Esophagus muscularis mucosa (tissue), 3 donors: ENCODE results near the gene MRPS21.

Experiments
- CTCF ChIP-seq, 3 experiments: fragments of 200-600 bp in 2 of 3; fragments of 450-650 bp in 1 of 3; sonication (generic) in 2 of 3; IDR thresholded peaks; one replicate each; pipeline ENCODE4 v1.5.1; 2017 to 2019; ENCODE audit warnings: antibody characterized with exemption in 3 of 3, mild to moderate bottlenecking in 2 of 3, moderate library complexity in 1 of 3
- POLR2A ChIP-seq: fragments of 450-650 bp; IDR thresholded peaks from one replicate; pipeline ENCODE4 v1.6.1; 2017; ENCODE audit warnings: antibody characterized with exemption, moderate library complexity, mild to moderate bottlenecking, low read depth
- POLR2AphosphoS5 ChIP-seq, 2 donors: sonication (generic); formaldehyde crosslinking; IDR thresholded peaks; one replicate each; pipeline ENCODE4 v1.6.1; 2017; ENCODE audit warnings: antibody characterized with exemption in 2 of 2

- TF ChIP-seq CTCF (IDR thresholded peaks at IDR 0.05) (no peak), POLR2A (no peak), POLR2AphosphoS5 (IDR thresholded peaks at IDR 0.05) (peak in 1 of 2 donors; percentile 60)
Observed at GRCh38 chr1:150268340-150268704, 25.3 kb upstream of the MRPS21 start.
